BLaER1 (cell line): ENCODE results near the gene LMX1A.

Experiments used
- H3K27ac ChIP-seq: shearing (Covaris generic); formaldehyde crosslinking; 2 replicates; pipeline ENCODE4 v1.8.1; 2022
- H3K27me3 ChIP-seq: shearing (Covaris generic); formaldehyde crosslinking; 2 replicates; pipeline ENCODE4 v1.8.1; 2022
- H3K36me3 ChIP-seq: shearing (Covaris generic); formaldehyde crosslinking; 2 replicates; pipeline ENCODE4 v1.8.1; 2022
- H3K4me1 ChIP-seq: shearing (Covaris generic); formaldehyde crosslinking; 2 replicates; pipeline ENCODE4 v1.8.1; 2022
- H3K4me2 ChIP-seq: shearing (Covaris generic); formaldehyde crosslinking; 2 replicates; pipeline ENCODE4 v1.8.1; 2022
- H3K4me3 ChIP-seq: shearing (Covaris generic); formaldehyde crosslinking; 2 replicates; pipeline ENCODE4 v1.8.1; 2022
- H3K9ac ChIP-seq: shearing (Covaris generic); formaldehyde crosslinking; 2 replicates; pipeline ENCODE4 v1.8.1; 2022
- H3K9me3 ChIP-seq: shearing (Covaris generic); formaldehyde crosslinking; 2 replicates; pipeline ENCODE4 v1.8.1; 2022
- H4K20me1 ChIP-seq: shearing (Covaris generic); formaldehyde crosslinking; 2 replicates; pipeline ENCODE4 v1.8.1; 2022
- Cebpa-rat ChIP-seq: shearing (Covaris generic); IDR thresholded peaks from 2 replicates; pipeline ENCODE4 v1.8.1; 2022

Gene LMX1A

GRCh38 chr1:165327538-165327937 lies 29.0 kb downstream of the LMX1A start:
- Histone ChIP-seq H3K27ac (no peak overlapping the region), H3K36me3 (no peaks in the 10 kb centered on the region), H3K27me3 (no peaks in the 10 kb centered on the region), H4K20me1 (no peaks in the 10 kb centered on the region), H3K4me2 (no peak overlapping the region), H3K4me3 (no peak overlapping the region), H3K4me1 (0 out of 2 replicates have a peak, but pooled peaks cover 3% of the 10 kb centered on the region), H3K9me3 (no peaks in the 10 kb centered on the region), H3K9ac (no peak overlapping the region)
- TF ChIP-seq Cebpa-rat = no peak

- H3K4me2 ChIP-seq = no peak overlapping the region
- 0 out of 2 replicates have a peak, but pooled peaks cover 3% of the 10 kb centered on the region for H3K4me1 ChIP-seq
These were observed 30.9 kb downstream of the LMX1A start for GRCh38 chr1:165325460-165326203.

GRCh38 chr1:165324050-165324449 lies 32.5 kb downstream of the LMX1A start:
- Histone ChIP-seq H3K4me2 (no peak overlapping the region), H3K4me3 (no peak overlapping the region), H3K27ac (no peak overlapping the region), H3K27me3 (no peaks in the 10 kb centered on the region), H3K36me3 (no peaks in the 10 kb centered on the region), H3K4me1 (0 out of 2 replicates have a peak, but pooled peaks cover 3% of the 10 kb centered on the region), H3K9me3 (no peaks in the 10 kb centered on the region), H3K9ac (no peak overlapping the region), H4K20me1 (no peaks in the 10 kb centered on the region)
- TF ChIP-seq Cebpa-rat = no peak

More at GRCh38 chr1:165325460-165326203, 30.9 kb downstream of the LMX1A start:
- no peaks in the 10 kb centered on the region for H3K36me3 ChIP-seq
- H3K9ac ChIP-seq = no peak overlapping the region
- no peak overlapping the region for H3K27ac ChIP-seq
- no peak overlapping the region for H3K4me3 ChIP-seq
- H3K27me3 ChIP-seq = no peaks in the 10 kb centered on the region
- H4K20me1 ChIP-seq = no peaks in the 10 kb centered on the region
- no peaks in the 10 kb centered on the region for H3K9me3 ChIP-seq
- TF ChIP-seq Cebpa-rat = no peak

GRCh38 chr1:165317612-165318011 lies 38.9 kb downstream of the LMX1A start:
- H3K9me3 ChIP-seq = peaks cover 4% of the 10 kb centered on the region; the same call in 1 of the 2 replicates
- H3K4me3 ChIP-seq = no peak overlapping the region
- H3K36me3 ChIP-seq = no peaks in the 10 kb centered on the region
- no peaks in the 10 kb centered on the region for H3K4me1 ChIP-seq
- H3K27ac ChIP-seq = no peak overlapping the region
- no peaks in the 10 kb centered on the region for H3K27me3 ChIP-seq
- H4K20me1 ChIP-seq = no peaks in the 10 kb centered on the region
- TF ChIP-seq Cebpa-rat = no peak
- H3K4me2 ChIP-seq = no peak overlapping the region
- no peak overlapping the region for H3K9ac ChIP-seq

GRCh38 chr1:165316153-165316772 lies 40.3 kb downstream of the LMX1A start:
- H3K27me3 ChIP-seq = no peaks in the 10 kb centered on the region
- H3K36me3 ChIP-seq = no peaks in the 10 kb centered on the region
- no peak overlapping the region for H3K4me2 ChIP-seq
- H3K4me1 ChIP-seq = no peaks in the 10 kb centered on the region
- no peak overlapping the region for H3K27ac ChIP-seq
- peaks cover 7% of the 10 kb centered on the region; the same call in 1 of the 2 replicates for H3K9me3 ChIP-seq
- H4K20me1 ChIP-seq = no peaks in the 10 kb centered on the region
- TF ChIP-seq Cebpa-rat = no peak
- H3K9ac ChIP-seq = no peak overlapping the region
- H3K4me3 ChIP-seq = no peak overlapping the region

- H3K4me2 ChIP-seq = no peak overlapping the region
- H3K27ac ChIP-seq = no peak overlapping the region
- no peak overlapping the region for H3K9ac ChIP-seq
- H3K9me3 ChIP-seq = peaks cover 7% of the 10 kb centered on the region; the same call in 1 of the 2 replicates
- no peaks in the 10 kb centered on the region for H3K36me3 ChIP-seq
- no peaks in the 10 kb centered on the region for H4K20me1 ChIP-seq
- H3K4me1 ChIP-seq = no peaks in the 10 kb centered on the region
- no peaks in the 10 kb centered on the region for H3K27me3 ChIP-seq
- TF ChIP-seq Cebpa-rat = no peak
- no peak overlapping the region for H3K4me3 ChIP-seq
These were observed 41.0 kb downstream of the LMX1A start for GRCh38 chr1:165315481-165315880.

GRCh38 chr1:165313903-165314302 lies 42.6 kb downstream of the LMX1A start:
- H3K27ac ChIP-seq = no peak overlapping the region
- no peaks in the 10 kb centered on the region for H3K4me1 ChIP-seq
- peaks cover 7% of the 10 kb centered on the region; the same call in 1 of the 2 replicates for H3K9me3 ChIP-seq
- H3K27me3 ChIP-seq = no peaks in the 10 kb centered on the region
- no peak overlapping the region for H3K9ac ChIP-seq
- H3K36me3 ChIP-seq = no peaks in the 10 kb centered on the region
- TF ChIP-seq Cebpa-rat = no peak
- H3K4me2 ChIP-seq = no peak overlapping the region
- H4K20me1 ChIP-seq = no peaks in the 10 kb centered on the region
- H3K4me3 ChIP-seq = no peak overlapping the region

- no peak overlapping the region for H3K27ac ChIP-seq
- H4K20me1 ChIP-seq = no peaks in the 10 kb centered on the region
- H3K27me3 ChIP-seq = no peaks in the 10 kb centered on the region
- H3K9ac ChIP-seq = no peak overlapping the region
- H3K9me3 ChIP-seq = peaks cover 7% of the 10 kb centered on the region; the same call in 1 of the 2 replicates
- TF ChIP-seq Cebpa-rat = no peak
- H3K4me3 ChIP-seq = no peak overlapping the region
- no peak overlapping the region for H3K4me2 ChIP-seq
- H3K4me1 ChIP-seq = no peaks in the 10 kb centered on the region
- no peaks in the 10 kb centered on the region for H3K36me3 ChIP-seq
These were observed 43.9 kb downstream of the LMX1A start for GRCh38 chr1:165312591-165312990.

GRCh38 chr1:165306543-165307434 lies 49.7 kb downstream of the LMX1A start:
- no peak overlapping the region for H3K4me3 ChIP-seq
- no peak for TF ChIP-seq Cebpa-rat
- H3K4me2 ChIP-seq = no peak overlapping the region

More at GRCh38 chr1:165306543-165307434, 49.7 kb downstream of the LMX1A start:
- peaks cover 23% of the 10 kb centered on the region for H3K4me1 ChIP-seq
- H3K9ac ChIP-seq = no peak overlapping the region
- no peaks in the 10 kb centered on the region for H4K20me1 ChIP-seq
- no peaks in the 10 kb centered on the region for H3K36me3 ChIP-seq
- no peaks in the 10 kb centered on the region for H3K27me3 ChIP-seq
- H3K27ac ChIP-seq = no peak overlapping the region
- no peaks in the 10 kb centered on the region for H3K9me3 ChIP-seq
